AG10803 (cell line): ENCODE measurements around the gene RND2.
"Not testable (repeated sequence)": the region's sequence is repeated elsewhere in the genome, so short reads cannot be mapped to it uniquely, and the experiment has no call there.

ENCODE experiments used
- DNase-seq: peaks from one replicate; pipeline ENCODE4 v3.0.0; 2010; ENCODE audit warnings: low read depth
- H3K4me3 ChIP-seq: 2 replicates; pipeline ENCODE4 v1.5.1; 2011; ENCODE audit warnings: mild to moderate bottlenecking, low read length, control low read depth
- TF ChIP-seq, protein P1 (sequence below): conservative IDR thresholded peaks from 2 replicates; pipeline ENCODE4 v1.5.1; 2011; ENCODE audit warnings: mild to moderate bottlenecking, low read length, control low read depth, inconsistent platforms

Gene RND2

DNA sequence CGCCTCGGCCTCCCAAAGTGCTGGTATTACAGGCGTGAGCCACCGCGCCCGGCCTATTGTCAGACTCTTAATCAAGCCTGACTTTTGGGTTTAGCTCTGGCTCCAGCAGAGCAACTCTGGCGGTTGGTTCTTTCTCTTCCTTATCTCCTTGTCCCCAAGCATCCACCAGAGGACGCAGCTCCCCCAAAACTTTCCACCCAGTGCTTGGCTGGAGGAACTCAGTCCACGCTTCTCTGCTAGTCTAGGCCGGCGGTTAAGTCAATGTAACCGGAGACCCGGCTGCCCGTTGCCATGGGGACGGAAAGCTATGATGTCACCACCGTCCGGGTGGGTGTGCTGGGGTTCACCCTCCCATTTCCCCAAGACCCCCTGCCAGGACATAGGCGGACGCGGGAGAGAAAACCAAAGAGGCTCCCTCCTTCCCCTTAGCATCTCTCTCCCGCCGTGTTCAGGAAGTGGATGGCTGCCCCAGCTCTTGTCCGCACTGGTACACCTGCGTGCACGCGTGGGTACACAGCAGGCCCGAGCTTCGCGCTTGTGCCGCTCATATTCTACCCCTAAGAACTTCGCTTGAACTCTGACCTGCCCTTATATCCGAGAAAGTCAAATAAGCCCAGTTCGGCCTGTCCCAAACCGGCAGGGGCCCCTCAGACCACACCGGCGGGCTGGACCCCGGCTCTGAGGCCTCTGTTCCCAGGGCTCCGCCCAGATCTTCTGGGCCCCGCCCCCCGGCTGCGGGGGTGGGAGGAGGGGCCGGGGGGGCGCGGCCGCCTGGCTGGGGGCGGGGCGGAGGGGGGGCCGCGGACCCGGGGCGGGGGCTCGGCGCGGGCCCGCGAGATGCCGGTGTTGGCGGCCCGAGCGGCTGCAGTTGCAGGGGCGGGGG lies at the start of gene RND2:
Gene RND2, plus strand, starts transcription at position 825 of the 883 bp plus-strand sequence. CDS start 117 bp downstream, outside the sequence.
- peak; percentile 93 for DNase-seq
- TF ChIP-seq, protein P1, sequence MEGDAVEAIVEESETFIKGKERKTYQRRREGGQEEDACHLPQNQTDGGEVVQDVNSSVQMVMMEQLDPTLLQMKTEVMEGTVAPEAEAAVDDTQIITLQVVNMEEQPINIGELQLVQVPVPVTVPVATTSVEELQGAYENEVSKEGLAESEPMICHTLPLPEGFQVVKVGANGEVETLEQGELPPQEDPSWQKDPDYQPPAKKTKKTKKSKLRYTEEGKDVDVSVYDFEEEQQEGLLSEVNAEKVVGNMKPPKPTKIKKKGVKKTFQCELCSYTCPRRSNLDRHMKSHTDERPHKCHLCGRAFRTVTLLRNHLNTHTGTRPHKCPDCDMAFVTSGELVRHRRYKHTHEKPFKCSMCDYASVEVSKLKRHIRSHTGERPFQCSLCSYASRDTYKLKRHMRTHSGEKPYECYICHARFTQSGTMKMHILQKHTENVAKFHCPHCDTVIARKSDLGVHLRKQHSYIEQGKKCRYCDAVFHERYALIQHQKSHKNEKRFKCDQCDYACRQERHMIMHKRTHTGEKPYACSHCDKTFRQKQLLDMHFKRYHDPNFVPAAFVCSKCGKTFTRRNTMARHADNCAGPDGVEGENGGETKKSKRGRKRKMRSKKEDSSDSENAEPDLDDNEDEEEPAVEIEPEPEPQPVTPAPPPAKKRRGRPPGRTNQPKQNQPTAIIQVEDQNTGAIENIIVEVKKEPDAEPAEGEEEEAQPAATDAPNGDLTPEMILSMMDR = peak; percentile 81
- H3K4me3 ChIP-seq = peak within 1 kb of the TSS; percentile 67

GRCh38 chr17:42975265-42975664 lies 49.8 kb upstream of the RND2 start:
- DNase-seq = no peak
- TF ChIP-seq, protein P1 = no peak
- no peak overlapping the region for H3K4me3 ChIP-seq

DNA sequence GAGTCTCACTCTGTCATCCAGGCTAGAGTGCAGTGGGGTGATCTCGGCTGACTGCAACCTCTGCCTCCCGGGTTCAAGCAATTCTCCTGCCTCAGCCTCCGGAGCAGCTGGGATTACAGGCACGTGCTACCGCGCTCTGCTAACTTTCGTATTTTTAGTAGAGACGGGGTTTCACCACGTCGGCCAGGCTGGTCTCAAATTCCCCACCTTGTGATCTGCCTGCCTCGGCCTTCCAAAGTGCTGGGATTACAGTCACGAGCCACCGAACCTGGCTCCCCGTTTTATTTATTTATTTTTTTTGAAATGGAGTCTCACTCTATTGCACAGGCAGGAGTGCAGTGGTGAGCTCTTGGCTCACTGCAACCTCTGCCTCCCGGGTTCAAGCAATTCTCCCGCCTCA lies 49.3 kb upstream of the RND2 start:
- not testable (repeated sequence) for H3K4me3 ChIP-seq

GRCh38 chr17:42979511-42980273 lies 45.3 kb upstream of the RND2 start, which contains the start of gene PTGES3L:
Gene PTGES3L, minus strand, starts transcription at chr17:42980080. Its CDS starts 27 bp downstream, at chr17:42980053.
- peak within 1 kb of the TSS; percentile 87 for H3K4me3 ChIP-seq
- TF ChIP-seq, protein P1 = no peak
- DNase-seq = no peak

More for the DNA sequence above, 49.3 kb upstream of the RND2 start:
- not testable (repeated sequence) for DNase-seq

GRCh38 chr17:42980274-42980765 lies 44.7 kb upstream of the RND2 start, which contains the start of gene RUNDC1:
Gene RUNDC1, plus strand, starts transcription at chr17:42980565. Its CDS starts 12 bp downstream, at chr17:42980577.
- DNase-seq = peak; percentile 82
- H3K4me3 ChIP-seq = peak within 1 kb of the TSS; percentile 87
- TF ChIP-seq, protein P1 = no peak

- DNase-seq = peak; percentile 34
- TF ChIP-seq, protein P1 = no peak
- H3K4me3 ChIP-seq = peak overlapping the region; percentile 87
These were observed 44.1 kb upstream of the RND2 start for GRCh38 chr17:42980766-42981397.

DNA sequence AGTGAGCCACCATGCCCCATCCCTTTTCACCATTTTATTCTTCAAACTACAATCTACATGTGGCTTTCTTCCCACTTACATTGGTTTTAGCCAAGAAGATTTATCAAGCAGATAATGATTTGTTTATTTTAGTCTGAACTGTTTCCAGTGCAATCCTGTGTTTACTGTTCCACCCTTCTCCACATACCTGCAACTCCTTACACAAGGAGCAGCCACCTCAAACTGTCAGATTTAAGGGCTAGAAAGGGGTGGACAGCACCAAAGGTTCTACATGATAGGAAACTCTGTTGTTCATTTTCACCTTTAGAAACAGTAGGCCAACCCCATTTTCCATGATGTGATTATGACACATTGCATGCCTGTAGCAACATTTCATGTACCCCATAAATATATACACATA lies 42.8 kb upstream of the RND2 start:
- TF ChIP-seq, protein P1 = no peak
- DNase-seq = no peak
- no peak overlapping the region for H3K4me3 ChIP-seq
